NCI-H146 (cell line): Measurements from ENCODE around the gene RRBP1.
A peak's percentile ranks its signal among the peaks of the same experiment; 100 is the strongest.

ENCODE experiments used
- DNase-seq: peaks from one replicate; lab custom pipeline; 2025; lab: John Stamatoyannopoulos, UW

Gene RRBP1

DNA sequence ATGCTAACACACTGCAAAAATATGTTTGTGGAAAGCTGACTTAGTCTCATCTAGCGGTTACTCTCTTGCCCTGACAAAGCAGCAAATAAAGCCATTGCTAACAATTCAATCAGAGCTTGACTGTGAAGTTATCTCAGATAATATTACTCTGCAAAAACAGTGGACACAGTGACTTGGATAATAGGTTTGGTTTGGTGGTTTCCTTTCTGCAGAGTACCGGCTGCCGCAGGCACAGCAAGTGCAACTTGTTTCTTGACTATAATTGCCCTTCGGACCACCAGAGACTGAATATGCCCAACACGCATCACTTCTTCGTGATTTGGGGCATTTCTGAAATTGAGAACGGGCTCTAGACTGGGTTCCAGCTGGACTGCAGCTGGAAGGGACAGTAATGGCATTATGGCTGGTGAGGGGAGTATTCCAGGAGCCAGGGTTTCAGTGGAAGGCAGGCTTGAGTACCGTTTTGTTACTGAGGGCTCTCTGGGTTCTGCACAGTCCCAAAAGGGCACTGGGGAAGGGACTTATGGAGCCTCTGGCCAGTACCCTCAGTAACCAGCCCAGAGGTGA lies 72.1 kb downstream of the RRBP1 start:
- DNase-seq: no peak

GRCh38 chr20:17608701-17609497 lies 73.1 kb downstream of the RRBP1 start:
- DNase-seq: no peak

- no peak for DNase-seq
These were observed 76.0 kb downstream of the RRBP1 start for GRCh38 chr20:17606001-17606400.

DNA sequence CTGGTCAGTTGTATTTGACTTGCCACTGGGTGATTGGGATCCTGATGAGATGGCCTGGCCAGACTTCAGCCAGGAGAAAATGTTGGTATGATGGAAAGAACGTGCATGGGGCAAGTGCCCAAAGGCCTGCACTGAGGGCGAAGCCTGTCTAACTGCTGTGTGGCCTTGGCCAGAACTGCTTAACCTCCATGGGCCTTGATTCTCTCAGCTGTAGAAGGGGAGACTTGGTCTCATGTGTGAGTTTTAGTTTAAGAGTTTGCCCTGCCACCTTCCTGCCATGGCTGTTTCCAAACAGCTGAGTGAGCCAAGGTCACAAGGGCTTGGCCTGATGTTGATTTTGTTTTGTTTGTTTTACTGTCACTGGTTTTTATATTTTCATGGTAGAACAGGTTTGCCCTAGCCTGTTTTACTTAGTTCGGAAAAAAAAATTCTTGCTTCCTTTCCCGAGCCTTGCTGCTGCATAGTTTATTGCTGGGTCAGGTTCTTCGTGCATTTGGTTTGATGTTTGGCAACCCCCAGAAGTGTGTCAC lies 76.8 kb downstream of the RRBP1 start:
- DNase-seq: no peak

DNA sequence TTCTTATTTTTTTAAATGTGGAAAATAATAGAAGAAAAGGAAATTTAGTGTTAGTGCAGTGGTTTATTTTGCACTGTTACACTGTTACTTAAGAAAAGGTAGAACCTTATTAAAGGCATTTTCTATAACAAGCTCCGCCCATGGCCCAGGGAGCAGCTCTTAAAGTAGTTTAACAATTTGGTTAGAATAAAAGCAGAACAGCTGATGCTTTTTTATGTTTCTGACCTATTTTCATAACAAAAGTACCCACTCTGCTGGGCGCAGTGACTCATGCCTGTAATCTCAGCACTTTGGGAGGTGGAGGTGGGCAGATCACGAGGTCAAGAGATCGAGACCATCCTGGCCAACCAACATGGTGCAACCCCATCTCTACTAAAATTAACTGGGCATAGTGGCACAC lies 79.5 kb downstream of the RRBP1 start:
- DNase-seq: no peak

GRCh38 chr20:17601957-17602356 lies 80.1 kb downstream of the RRBP1 start:
- no peak for DNase-seq

GRCh38 chr20:17598013-17598550 lies 84.0 kb downstream of the RRBP1 start:
- DNase-seq: no peak

- DNase-seq: no peak
These were observed 86.2 kb downstream of the RRBP1 start for GRCh38 chr20:17595856-17596255.

DNA sequence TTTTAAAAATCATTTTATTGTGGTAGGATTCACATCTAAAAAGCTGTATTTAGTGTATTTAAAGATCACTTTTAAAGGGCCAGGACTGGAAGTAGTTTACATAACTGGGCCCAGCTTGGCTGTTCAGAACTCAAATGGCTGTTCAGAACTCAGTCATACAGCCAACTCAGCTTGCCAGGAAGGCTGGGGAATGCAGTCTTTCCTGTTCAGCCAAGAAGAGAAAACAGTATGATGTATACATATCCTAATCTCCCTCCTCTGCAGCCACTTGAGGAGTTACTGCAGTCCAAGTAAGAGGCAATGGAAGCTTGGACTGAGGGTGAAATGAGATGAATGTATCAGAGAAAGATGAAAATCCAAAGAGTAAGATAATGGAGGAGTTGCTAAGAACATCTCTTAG lies 87.6 kb downstream of the RRBP1 start:
- no peak for DNase-seq

DNA sequence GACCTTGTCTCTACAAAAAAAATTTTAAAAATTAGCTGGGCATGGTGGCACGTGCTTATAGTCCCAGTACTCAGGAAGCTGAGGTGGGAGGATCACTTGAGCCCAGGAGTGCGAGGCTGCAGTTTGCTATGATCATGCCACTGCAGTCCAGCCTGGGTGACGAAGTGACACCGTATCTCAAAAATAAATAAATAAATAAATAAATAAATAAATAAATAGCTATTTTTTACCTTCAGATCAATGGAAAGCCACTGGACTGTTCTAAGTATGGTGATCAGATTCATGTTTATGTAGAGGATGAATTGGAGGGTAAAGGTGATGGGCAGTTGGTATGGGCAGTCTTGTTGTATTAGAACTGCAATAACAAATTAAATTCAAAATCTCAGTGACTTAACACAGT lies 88.1 kb downstream of the RRBP1 start:
- no peak for DNase-seq

- no peak for DNase-seq
These were observed 91.8 kb downstream of the RRBP1 start for GRCh38 chr20:17590245-17590644.

DNA sequence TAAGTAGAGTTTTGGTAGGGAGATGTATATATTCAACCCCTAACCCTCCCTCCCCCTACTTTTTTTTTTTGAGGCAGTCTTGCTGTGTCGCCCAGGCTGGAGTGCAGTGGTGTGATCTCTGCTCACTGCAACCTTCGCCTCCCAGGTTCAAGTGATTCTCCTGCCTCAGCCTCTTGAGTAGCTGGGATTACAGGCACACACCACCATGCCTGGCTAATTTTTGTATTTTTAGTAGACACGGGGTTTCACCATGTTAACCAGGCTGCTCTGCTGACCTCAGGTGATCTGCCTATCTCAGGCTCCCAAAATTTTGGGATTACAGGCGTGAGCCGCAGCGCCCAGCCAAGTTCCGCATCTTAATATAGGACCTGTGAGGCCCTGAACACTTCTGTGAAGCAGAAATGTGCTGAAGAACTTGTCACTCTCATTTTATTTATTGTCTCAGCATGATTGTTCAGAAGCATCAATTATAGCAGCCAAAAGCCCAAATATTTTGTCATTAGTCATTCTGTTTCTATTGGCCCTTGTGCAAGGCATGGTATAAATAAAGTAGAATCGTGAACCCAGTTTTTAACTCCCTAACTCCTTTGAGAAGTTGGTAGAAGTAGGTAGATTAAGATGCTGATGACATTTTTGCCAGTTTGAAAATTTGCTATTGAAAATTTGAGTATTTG lies 92.7 kb downstream of the RRBP1 start:
- DNase-seq: no peak

DNA sequence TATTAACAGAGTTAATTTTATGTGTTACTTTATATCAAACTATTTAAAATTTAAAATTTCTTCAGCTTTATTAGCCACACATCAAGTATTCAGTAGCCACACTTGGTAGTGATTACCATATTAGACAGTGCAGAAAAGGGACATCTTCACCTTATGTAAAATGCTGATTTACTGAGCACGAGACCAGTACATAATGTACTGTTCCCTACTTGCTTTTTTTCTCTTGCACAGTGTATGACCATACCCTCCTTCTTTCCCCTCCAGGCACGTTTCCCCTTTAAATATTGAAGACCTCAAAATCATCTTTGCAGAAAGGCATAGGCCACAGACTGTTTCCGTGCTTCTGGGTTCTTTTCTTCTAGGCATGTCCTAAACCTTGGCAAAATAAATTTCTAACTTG lies 94.2 kb downstream of the RRBP1 start:
- no peak for DNase-seq

DNA sequence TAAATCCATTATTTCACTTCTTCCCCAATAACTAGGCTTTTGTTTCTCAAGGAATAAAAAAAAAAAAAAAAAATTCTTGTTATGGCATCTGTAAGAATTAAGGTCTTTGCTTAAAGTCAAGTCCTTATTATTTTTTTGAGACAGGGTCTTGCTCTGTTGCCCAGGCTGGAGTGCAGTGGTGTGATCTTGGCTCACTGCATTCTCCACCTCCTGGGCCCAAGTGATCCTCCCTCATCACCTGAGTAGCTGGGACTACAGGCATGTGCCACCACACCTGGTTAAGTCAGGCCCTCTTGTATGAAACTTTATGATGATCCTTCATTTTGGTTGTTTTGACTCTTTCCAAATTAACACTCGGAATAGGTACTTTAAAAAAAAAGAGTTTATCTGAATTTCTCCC lies 94.9 kb downstream of the RRBP1 start:
- no peak for DNase-seq

DNA sequence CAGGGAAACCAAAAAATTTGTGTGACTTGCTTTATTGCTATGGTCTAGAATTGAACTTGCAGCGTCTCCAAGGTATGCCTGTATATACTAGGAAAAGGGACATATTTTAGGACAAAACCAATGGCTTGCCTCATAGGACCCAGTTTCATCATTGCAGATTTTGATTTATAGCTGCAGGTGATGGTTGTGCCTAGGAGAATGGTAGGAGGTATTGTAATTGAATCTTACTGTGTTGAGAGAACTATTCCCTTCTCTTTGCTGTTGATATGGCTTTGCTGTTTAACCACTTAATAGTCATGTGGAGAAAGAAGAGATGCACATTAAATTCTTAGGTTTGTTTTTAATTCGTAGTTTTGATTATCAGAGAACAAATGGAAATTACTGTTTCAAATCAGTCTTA lies 95.8 kb downstream of the RRBP1 start:
- no peak for DNase-seq

GRCh38 chr20:17584689-17585088 lies 97.4 kb downstream of the RRBP1 start:
- no peak for DNase-seq

GRCh38 chr20:17583126-17583525 lies 98.9 kb downstream of the RRBP1 start:
- no peak for DNase-seq

DNA sequence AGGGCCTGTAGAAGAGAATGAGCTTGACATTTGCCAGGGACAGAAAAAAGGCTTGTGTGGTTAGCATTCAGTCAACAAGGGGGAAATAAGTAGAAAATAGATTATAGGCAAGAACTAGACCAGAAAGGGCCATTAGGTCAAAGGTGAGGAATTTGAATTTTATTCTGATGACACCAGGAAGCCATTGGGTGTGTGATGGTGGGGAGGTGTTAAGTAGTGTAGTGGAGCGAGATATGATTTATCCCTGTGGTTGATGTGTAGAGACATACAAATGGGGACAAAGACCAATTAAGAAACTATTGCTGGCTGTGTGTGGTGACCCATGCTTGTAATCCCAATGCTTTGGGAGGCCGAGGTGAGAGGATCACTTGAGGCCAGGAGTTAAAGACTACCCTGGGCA lies 101.1 kb downstream of the RRBP1 start:
- DNase-seq: no peak

DNA sequence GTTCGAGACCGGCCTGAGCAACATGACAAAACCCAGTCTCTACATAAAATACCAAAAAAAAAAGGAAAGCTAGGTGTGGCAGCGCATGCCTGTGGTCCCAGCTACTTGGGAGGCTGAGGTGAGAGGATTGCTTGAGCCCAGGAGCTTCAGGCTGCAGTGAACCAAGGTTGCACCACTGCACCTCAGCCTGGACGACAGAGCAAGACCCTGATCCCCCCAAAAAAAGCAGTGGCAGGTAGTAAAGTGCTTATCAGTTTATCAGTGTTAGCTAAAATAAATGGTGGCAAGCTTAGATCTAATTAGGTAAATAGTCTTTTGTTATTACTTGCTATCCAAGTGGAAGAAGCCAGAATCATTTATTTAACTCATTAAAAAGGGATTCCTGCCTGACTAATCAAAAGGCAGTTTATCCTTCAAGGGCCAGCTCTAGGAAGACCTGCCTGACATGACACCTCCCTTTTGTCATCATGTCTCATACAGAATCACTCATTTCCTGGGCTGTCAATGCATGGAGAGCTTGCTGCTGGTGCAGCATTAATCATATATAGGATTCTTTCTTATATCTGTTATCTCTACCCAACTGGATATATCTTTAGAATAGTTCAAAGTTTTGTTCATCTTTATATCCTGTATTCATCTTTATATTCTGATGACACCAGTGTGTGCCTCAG lies 102.5 kb downstream of the RRBP1 start:
- DNase-seq: no peak

GRCh38 chr20:17576215-17576614 lies 105.8 kb downstream of the RRBP1 start:
- DNase-seq: no peak

DNA sequence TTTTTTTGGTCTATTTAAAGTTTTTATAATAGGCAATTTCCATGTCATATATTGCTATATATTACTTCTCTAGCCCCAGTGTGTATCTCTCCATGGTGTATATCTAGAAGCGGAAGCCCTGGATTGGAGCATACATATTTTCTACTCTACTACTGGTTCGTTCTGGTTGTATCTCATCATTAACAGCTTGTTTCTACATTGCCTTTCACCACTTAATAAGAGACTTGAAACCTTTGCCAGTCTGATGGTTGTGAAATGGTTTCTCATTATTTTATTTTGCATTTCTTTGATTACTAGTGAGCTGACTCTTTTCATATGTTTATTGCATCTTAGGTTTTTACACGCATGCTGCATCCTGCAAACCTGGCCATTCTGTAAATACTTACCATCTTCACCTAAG lies 108.6 kb downstream of the RRBP1 start:
- no peak for DNase-seq

- peak; percentile 35 for DNase-seq
These were observed 109.9 kb downstream of the RRBP1 start for GRCh38 chr20:17572034-17572638.
